Endodermal cell (in vitro differentiated cells): Measurements from ENCODE around the gene DENND1A. TPM values are rescaled to one million over a fixed set of nuclear protein-coding genes. Genes with fewer than 3 reads are reported as not detected.

Experiments
- DNase-seq: peaks from one replicate; pipeline ENCODE4 v3.0.0-alpha.2; 2017
- H3K27ac ChIP-seq: 2 replicates; pipeline ENCODE4 v1.5.1; 2013; ENCODE audit warnings: mild to moderate bottlenecking, low read depth, low read length, moderate library complexity
- H3K27me3 ChIP-seq: 2 replicates; pipeline ENCODE4 v1.6.1; 2013; ENCODE audit warnings: mild to moderate bottlenecking, low read length, moderate library complexity; ENCODE audit not compliant: insufficient read depth, control insufficient read depth, poor library complexity, severe bottlenecking
- H3K36me3 ChIP-seq: 2 replicates; pipeline ENCODE4 v1.7.0; 2013; ENCODE audit warnings: mild to moderate bottlenecking, low read length, moderate library complexity; ENCODE audit not compliant: control insufficient read depth, insufficient read depth
- H3K4me1 ChIP-seq: one replicate; pipeline ENCODE4 v1.7.0; 2013; ENCODE audit warnings: low read length; ENCODE audit not compliant: control insufficient read depth, insufficient read depth
- H3K4me3 ChIP-seq: 2 replicates; pipeline ENCODE4 v1.5.1; 2013; ENCODE audit warnings: mild to moderate bottlenecking, low read length, moderate library complexity
- H3K9ac ChIP-seq: 2 replicates; pipeline ENCODE4 v1.6.1; 2013; ENCODE audit warnings: mild to moderate bottlenecking, low read length, moderate library complexity; ENCODE audit not compliant: poor library complexity, severe bottlenecking; ENCODE audit errors: extremely low read depth
- H3K9me3 ChIP-seq: 2 replicates; pipeline ENCODE4 v1.6.1; 2013; ENCODE audit warnings: mild to moderate bottlenecking, low read length, moderate library complexity; ENCODE audit not compliant: control insufficient read depth
- H3K27ac Mint-ChIP-seq: 2 replicates; pipeline ENCODE4 v1.8.0; 2020; ENCODE audit warnings: mixed read lengths
- H3K27me3 Mint-ChIP-seq: 2 replicates; pipeline ENCODE4 v1.8.0; 2021; ENCODE audit warnings: mild to moderate bottlenecking, mixed read lengths; ENCODE audit not compliant: insufficient read depth
- H3K36me3 Mint-ChIP-seq: 2 replicates; pipeline ENCODE4 v1.8.0; 2020; ENCODE audit warnings: low read depth, mixed read lengths
- H3K4me1 Mint-ChIP-seq: 2 replicates; pipeline ENCODE4 v1.8.0; 2020; ENCODE audit warnings: mixed read lengths
- H3K4me3 Mint-ChIP-seq: 2 replicates; pipeline ENCODE4 v1.8.0; 2020; ENCODE audit warnings: mild to moderate bottlenecking, moderate library complexity, mixed read lengths
- H3K9me3 Mint-ChIP-seq: 2 replicates; pipeline ENCODE4 v1.8.0; 2020; ENCODE audit warnings: mild to moderate bottlenecking, mixed read lengths
- WGBS, 2 experiments: methylation state at CpG; one replicate each; pipeline versions ENCODE4 v1.1.5 to v1.1.7; 2013; ENCODE audit warnings: missing lambda C conversion rate in 2 of 2, mixed read lengths in 1 of 2; ENCODE audit not compliant: insufficient coverage in 1 of 2, insufficient read length in 1 of 2; 5-methylcytosine and 5-hydroxymethylcytosine counted together
- total RNA-seq, 2 donors: library from RNA; stranded (reverse); fragmentation: NEBNext Ultra II Directional in 1 of 2; extraction: Animal tissue kit (Norgen Biotek cat#: 25700) in 1 of 2; gene quantifications; 2 replicates in 1 of 2; 3 replicates in 1 of 2; pipeline ENCODE4 v1.2.1, GENCODE V29; 2021
- TF ChIP-seq, protein P1 (sequence below): fragments of 200-600 bp; sonication (generic); conservative IDR thresholded peaks from 2 replicates; pipeline ENCODE4 v1.5.0; 2021; ENCODE audit warnings: antibody characterized with exemption, mild to moderate bottlenecking

Gene DENND1A
- total RNA-seq, 2 donors from 2014 or later: 29.5 to 38.4 TPM

DNA sequence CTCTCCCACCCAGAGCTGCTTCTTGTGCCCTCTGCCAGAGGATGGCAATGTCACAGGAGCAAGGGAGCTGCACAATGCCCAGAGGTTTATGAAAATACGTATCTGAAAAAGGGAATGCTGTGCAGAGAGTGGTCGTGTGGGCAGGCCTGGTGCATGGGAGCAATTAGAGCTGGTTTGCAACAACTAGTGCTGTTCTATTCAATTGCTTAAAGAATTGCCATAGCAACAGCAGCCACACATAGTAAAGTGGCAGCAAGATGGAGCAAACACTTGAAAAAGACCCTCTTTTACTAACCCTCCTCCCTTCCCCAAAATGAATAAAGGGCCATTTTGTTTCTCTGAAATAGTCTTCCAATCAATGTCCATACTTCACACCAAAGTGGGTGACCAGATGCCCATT lies 407.7 kb downstream of the DENND1A start:
- no peaks in the 10 kb centered on the region for H3K4me1 Mint-ChIP-seq
- H3K9me3 Mint-ChIP-seq: no peaks in the 10 kb centered on the region
- no peaks in the 10 kb centered on the region for H3K9me3 ChIP-seq
- no peak overlapping the region for H3K27ac ChIP-seq
- whole genome bisulfite sequencing, 2 experiments: 81 to 83% methylated on average over 2 of the region's 2 CpGs
- DNase-seq: no peak
- H3K27me3 Mint-ChIP-seq: no peaks in the 10 kb centered on the region
- H3K4me1 ChIP-seq: no peaks in the 10 kb centered on the region
- no peak overlapping the region for H3K27ac Mint-ChIP-seq
- H3K9ac ChIP-seq: no peak overlapping the region
- H3K4me3 ChIP-seq: no peak overlapping the region
- H3K36me3 ChIP-seq: no peaks in the 10 kb centered on the region
- TF ChIP-seq, protein P1, sequence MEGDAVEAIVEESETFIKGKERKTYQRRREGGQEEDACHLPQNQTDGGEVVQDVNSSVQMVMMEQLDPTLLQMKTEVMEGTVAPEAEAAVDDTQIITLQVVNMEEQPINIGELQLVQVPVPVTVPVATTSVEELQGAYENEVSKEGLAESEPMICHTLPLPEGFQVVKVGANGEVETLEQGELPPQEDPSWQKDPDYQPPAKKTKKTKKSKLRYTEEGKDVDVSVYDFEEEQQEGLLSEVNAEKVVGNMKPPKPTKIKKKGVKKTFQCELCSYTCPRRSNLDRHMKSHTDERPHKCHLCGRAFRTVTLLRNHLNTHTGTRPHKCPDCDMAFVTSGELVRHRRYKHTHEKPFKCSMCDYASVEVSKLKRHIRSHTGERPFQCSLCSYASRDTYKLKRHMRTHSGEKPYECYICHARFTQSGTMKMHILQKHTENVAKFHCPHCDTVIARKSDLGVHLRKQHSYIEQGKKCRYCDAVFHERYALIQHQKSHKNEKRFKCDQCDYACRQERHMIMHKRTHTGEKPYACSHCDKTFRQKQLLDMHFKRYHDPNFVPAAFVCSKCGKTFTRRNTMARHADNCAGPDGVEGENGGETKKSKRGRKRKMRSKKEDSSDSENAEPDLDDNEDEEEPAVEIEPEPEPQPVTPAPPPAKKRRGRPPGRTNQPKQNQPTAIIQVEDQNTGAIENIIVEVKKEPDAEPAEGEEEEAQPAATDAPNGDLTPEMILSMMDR: no peak
- no peaks in the 10 kb centered on the region for H3K27me3 ChIP-seq
- no peak overlapping the region for H3K4me3 Mint-ChIP-seq
- H3K36me3 Mint-ChIP-seq: no peaks in the 10 kb centered on the region

DNA sequence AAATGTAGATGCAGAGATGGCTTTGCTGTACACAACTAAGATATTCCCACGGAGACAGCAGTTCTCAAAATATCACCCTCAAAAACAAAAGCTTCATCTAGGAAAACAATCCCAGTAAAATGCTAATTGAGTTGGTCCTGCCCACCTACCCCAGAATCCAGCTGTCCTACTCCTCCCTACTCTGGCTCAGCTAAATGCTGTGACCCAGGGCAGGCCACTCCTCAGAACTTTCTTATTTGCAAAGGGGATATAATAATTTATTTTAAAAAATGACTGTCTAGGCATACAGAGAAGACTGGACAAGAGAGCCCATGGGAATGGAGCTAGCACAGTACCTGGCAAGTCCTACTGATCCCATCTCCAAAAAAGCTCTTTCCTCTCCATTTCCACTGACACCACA lies 411.6 kb downstream of the DENND1A start:
- Histone ChIP-seq H3K36me3 (no peaks in the 10 kb centered on the region), H3K9ac (no peak overlapping the region), H3K4me3 (no peak overlapping the region), H3K4me1 (no peaks in the 10 kb centered on the region), H3K27ac (no peak overlapping the region), H3K27me3 (no peaks in the 10 kb centered on the region), H3K9me3 (no peaks in the 10 kb centered on the region)
- 40% methylated on average over 1 of the region's 1 CpG; no CpG with 5 or more reads in 1 of the 2 experiments for WGBS, 2 experiments
- Mint-ChIP-seq H3K4me1 (no peaks in the 10 kb centered on the region), H3K27me3 (no peaks in the 10 kb centered on the region), H3K9me3 (no peaks in the 10 kb centered on the region), H3K27ac (no peak overlapping the region), H3K4me3 (no peak overlapping the region), H3K36me3 (no peaks in the 10 kb centered on the region)
- no peak for DNase-seq
- TF ChIP-seq, protein P1: no peak

DNA sequence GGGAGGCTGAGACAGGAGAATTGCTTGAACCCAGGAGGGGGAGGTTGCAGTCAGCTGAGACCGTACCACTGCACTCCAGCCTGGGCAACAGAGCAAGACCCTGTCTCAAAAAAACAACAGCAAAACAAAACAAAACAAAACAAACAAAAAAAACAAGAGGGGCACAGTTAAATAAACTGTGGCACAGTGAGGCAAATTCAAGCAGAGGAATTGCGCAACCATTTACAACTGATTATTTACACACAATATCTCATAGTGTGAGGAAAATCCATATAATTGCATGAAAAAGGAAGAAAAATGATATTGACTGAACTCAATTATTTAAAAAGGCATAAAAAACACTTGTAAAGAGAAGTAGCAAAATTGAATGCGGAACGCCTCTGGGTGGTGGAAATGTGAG lies 412.4 kb downstream of the DENND1A start:
- H3K4me1 Mint-ChIP-seq: no peaks in the 10 kb centered on the region
- no peak overlapping the region for H3K9ac ChIP-seq
- no peak overlapping the region for H3K27ac Mint-ChIP-seq
- no peaks in the 10 kb centered on the region for H3K9me3 Mint-ChIP-seq
- H3K9me3 ChIP-seq: no peaks in the 10 kb centered on the region
- no peak overlapping the region for H3K4me3 Mint-ChIP-seq
- no peaks in the 10 kb centered on the region for H3K27me3 Mint-ChIP-seq
- TF ChIP-seq, protein P1: no peak
- no peaks in the 10 kb centered on the region for H3K27me3 ChIP-seq
- H3K27ac ChIP-seq: no peak overlapping the region
- no peaks in the 10 kb centered on the region for H3K36me3 Mint-ChIP-seq
- no peaks in the 10 kb centered on the region for H3K36me3 ChIP-seq
- no peaks in the 10 kb centered on the region for H3K4me1 ChIP-seq
- no peak overlapping the region for H3K4me3 ChIP-seq
- 92 to 96% methylated on average over 2 to 4 of the region's 4 CpGs for WGBS, 2 experiments
- no peak for DNase-seq
